Liver (tissue), 9 donors: ENCODE data around the gene PRKCSH. TPM values are rescaled to one million over a fixed set of nuclear protein-coding genes. Genes with fewer than 3 reads are reported as not detected.

Experiments
- DNase-seq: peaks from one replicate; pipeline ENCODE4 v3.0.0-alpha.2; 2017; ENCODE audit warnings: low spot score
- H3K27ac ChIP-seq, 2 donors: one replicate each; pipeline ENCODE4 v1.7.0; 2013; ENCODE audit warnings: inconsistent platforms in 2 of 2, low read length in 2 of 2, control low read depth in 1 of 2, low read depth in 1 of 2, mild to moderate bottlenecking in 1 of 2
- H3K27me3 ChIP-seq, 4 donors: one replicate each; pipeline versions ENCODE4 v1.6.1 to v1.7.0; 2013; ENCODE audit warnings: low read length in 3 of 4, inconsistent platforms in 1 of 4, mild to moderate bottlenecking in 1 of 4, moderate library complexity in 1 of 4; ENCODE audit not compliant: control insufficient read depth in 4 of 4, insufficient read depth in 4 of 4
- H3K36me3 ChIP-seq, 4 donors: one replicate each; pipeline versions ENCODE4 v1.6.1 to v1.7.0; 2013; ENCODE audit warnings: low read length in 3 of 4, mild to moderate bottlenecking in 3 of 4, low read depth in 1 of 4, moderate library complexity in 1 of 4; ENCODE audit not compliant: control insufficient read depth in 4 of 4, insufficient read depth in 3 of 4
- H3K4me1 ChIP-seq, 4 donors: one replicate each; pipeline versions ENCODE4 v1.6.1 to v1.7.0; 2013; ENCODE audit warnings: low read length in 3 of 4, mild to moderate bottlenecking in 3 of 4, moderate library complexity in 1 of 4; ENCODE audit not compliant: control insufficient read depth in 4 of 4, insufficient read depth in 4 of 4
- H3K4me3 ChIP-seq, 3 donors: one replicate each; pipeline versions ENCODE4 v1.6.1 to v1.7.0; 2013; ENCODE audit warnings: low read length in 3 of 3, control low read depth in 1 of 3, low read depth in 1 of 3, mild to moderate bottlenecking in 1 of 3
- H3K9ac ChIP-seq, 2 donors: one replicate each; pipeline ENCODE4 v1.7.0; 2013; ENCODE audit warnings: low read length in 2 of 2, mild to moderate bottlenecking in 2 of 2, moderate library complexity in 2 of 2, control low read depth in 1 of 2, low read depth in 1 of 2
- H3K9me3 ChIP-seq, 4 donors: one replicate each; pipeline versions ENCODE4 v1.6.1 to v1.7.0; 2013; ENCODE audit warnings: low read length in 3 of 4; ENCODE audit not compliant: control insufficient read depth in 4 of 4
- ATF3 ChIP-seq: IDR thresholded peaks from 2 replicates; pipeline ENCODE4 v1.6.1; 2016; ENCODE audit warnings: antibody characterized with exemption
- CTCF ChIP-seq: fragments of 150-350 bp; IDR thresholded peaks from 2 replicates; pipeline ENCODE4 v1.5.1; 2017; ENCODE audit warnings: improper control_type of control experiment, low read depth, low read length; ENCODE audit not compliant: missing input control
- EGR1 ChIP-seq, 2 donors: IDR thresholded peaks; 2 replicates each; pipeline ENCODE4 v1.6.1; 2016 to 2018; ENCODE audit warnings: antibody characterized with exemption in 2 of 2, low read depth in 2 of 2
- FOXA1 ChIP-seq: IDR thresholded peaks from 2 replicates; pipeline ENCODE4 v1.6.1; 2016; ENCODE audit warnings: antibody characterized with exemption
- FOXA2 ChIP-seq: IDR thresholded peaks from 2 replicates; pipeline ENCODE4 v1.6.1; 2016; ENCODE audit warnings: antibody characterized with exemption
- GABPA ChIP-seq, 2 donors: IDR thresholded peaks in 1 of 2; conservative IDR thresholded peaks in 1 of 2; 2 replicates each; pipeline ENCODE4 v1.6.1; 2016; ENCODE audit warnings: antibody characterized with exemption in 2 of 2, mild to moderate bottlenecking in 1 of 2, moderate library complexity in 1 of 2
- HNF4A ChIP-seq, 2 donors: conservative IDR thresholded peaks; 2 replicates each; pipeline ENCODE4 v1.6.1; 2016; ENCODE audit warnings: antibody characterized with exemption in 2 of 2, mild to moderate bottlenecking in 2 of 2
- HNF4G ChIP-seq: IDR thresholded peaks from 2 replicates; pipeline ENCODE4 v1.6.1; 2016; ENCODE audit warnings: antibody characterized with exemption
- JUND ChIP-seq, 2 donors: IDR thresholded peaks; 2 replicates each; pipeline ENCODE4 v1.6.1; 2016; ENCODE audit warnings: antibody characterized with exemption in 2 of 2
- MAX ChIP-seq: IDR thresholded peaks from 2 replicates; pipeline ENCODE4 v1.6.1; 2016; ENCODE audit warnings: antibody characterized with exemption
- NR2F2 ChIP-seq: IDR thresholded peaks from 2 replicates; pipeline ENCODE4 v1.6.1; 2016; ENCODE audit warnings: antibody characterized with exemption
- RAD21 ChIP-seq, 2 donors: IDR thresholded peaks; 2 replicates each; pipeline ENCODE4 v1.6.1; 2016; ENCODE audit warnings: antibody characterized with exemption in 2 of 2, mild to moderate bottlenecking in 2 of 2
- RXRA ChIP-seq, 2 donors: IDR thresholded peaks; 2 replicates each; pipeline ENCODE4 v1.6.1; 2017 to 2018; ENCODE audit warnings: antibody characterized with exemption in 2 of 2, mild to moderate bottlenecking in 1 of 2
- SP1 ChIP-seq: IDR thresholded peaks from 2 replicates; pipeline ENCODE4 v1.6.1; 2018; ENCODE audit warnings: antibody characterized with exemption, mild to moderate bottlenecking
- TAF1 ChIP-seq: conservative IDR thresholded peaks from 2 replicates; pipeline ENCODE4 v1.6.1; 2016; ENCODE audit warnings: antibody characterized with exemption, mild to moderate bottlenecking
- YY1 ChIP-seq: IDR thresholded peaks from 2 replicates; pipeline ENCODE4 v1.6.1; 2016; ENCODE audit warnings: antibody characterized with exemption, mild to moderate bottlenecking
- ZBTB33 ChIP-seq: IDR thresholded peaks from 2 replicates; pipeline ENCODE4 v1.6.1; 2016; ENCODE audit warnings: antibody characterized with exemption
- WGBS: extraction: QIAGEN DNeasy Blood & Tissue Kit; methylation state at CpG from one replicate; pipeline ENCODE4 v1.1.7; 2013; 5-methylcytosine and 5-hydroxymethylcytosine counted together
- polyA plus RNA-seq, 2 donors: library from polyadenylated mRNA; stranded (reverse) in 1 of 2; unstranded in 1 of 2; fragments of 200-250 nt in 1 of 2; fragments of >200 nt in 1 of 2; fragmentation: Nextera tagmentation in 1 of 2; extraction: Ambion mirVana in 1 of 2; gene quantifications; one replicate each; pipeline versions ENCODE4 v1.2.1 to v1.2.3, GENCODE V29; 2013 to 2015
- total RNA-seq, 2 donors: library from RNA; depleted of rRNA; stranded (reverse); fragments of >200 nt; gene quantifications; one replicate each; pipeline ENCODE4 v1.2.3, GENCODE V29; 2014
- donor health status: healthy.
- donor health status: healthy.
- donor health status: healthy.
- donor health status: healthy.
- donor health status: healthy.

The PRKCSH gene
- total and polyA plus RNA-seq, 4 donors: 42.9 to 165 (median 78.3) TPM

- no peak overlapping the region for H3K27ac ChIP-seq
- WGBS: 43% methylated on average over 4 of the region's 4 CpGs
- no peak overlapping the region for H3K4me3 ChIP-seq
Observed at GRCh38 chr19:11460207-11460606, 24.8 kb downstream of the PRKCSH start.

GRCh38 chr19:11461453-11461852 is 26.0 kb downstream of the PRKCSH start:
- no peaks in the 10 kb centered on the region for H3K36me3 ChIP-seq
- no peak for DNase-seq
- TF ChIP-seq RAD21 (IDR thresholded peaks at IDR 0.05) (no peak), EGR1 (IDR thresholded peaks at IDR 0.05; ENCODE audit: low read depth in 2 of 2) (no peak), NR2F2 (no peak), SP1 (no peak), ZBTB33 (no peak), JUND (IDR thresholded peaks at IDR 0.05) (no peak), RXRA (IDR thresholded peaks at IDR 0.05) (no peak), HNF4G (no peak), ATF3 (no peak)
- H3K9me3 ChIP-seq: no peaks in the 10 kb centered on the region
- no peaks in the 10 kb centered on the region for H3K4me1 ChIP-seq
- WGBS: 62% methylated on average over 2 of the region's 2 CpGs
- no peak overlapping the region for H3K9ac ChIP-seq
- no peak overlapping the region for H3K4me3 ChIP-seq
- no peak overlapping the region for H3K27ac ChIP-seq
- H3K27me3 ChIP-seq: no peaks in the 10 kb centered on the region

More at GRCh38 chr19:11460207-11460606, 24.8 kb downstream of the PRKCSH start:
- Histone ChIP-seq H3K27me3 (no peaks in the 10 kb centered on the region), H3K36me3 (no peaks in the 10 kb centered on the region), H3K4me1 (no peaks in the 10 kb centered on the region), H3K9ac (no peak overlapping the region), H3K9me3 (no peaks in the 10 kb centered on the region)
- DNase-seq: no peak
- TF ChIP-seq NR2F2 (no peak), MAX (no peak), TAF1 (no peak), ZBTB33 (no peak), RAD21 (IDR thresholded peaks at IDR 0.05) (no peak), EGR1 (IDR thresholded peaks at IDR 0.05; ENCODE audit: low read depth in 2 of 2) (no peak), GABPA (IDR thresholded peaks at IDR 0.05 in 1 of 2, conservative IDR thresholded peaks at IDR 0.05 in 1 of 2) (no peak), FOXA2 (no peak), JUND (IDR thresholded peaks at IDR 0.05) (no peak), CTCF (no peak), YY1 (no peak), HNF4A (conservative IDR thresholded peaks at IDR 0.05) (no peak), RXRA (IDR thresholded peaks at IDR 0.05) (no peak), SP1 (no peak), FOXA1 (no peak), HNF4G (no peak)
